ENCODE results near the gene DNAJC25. TPM values are rescaled to one million over a fixed set of nuclear protein-coding genes. Genes with fewer than 3 reads are reported as not detected.

The DNAJC25 gene
- total and polyA plus RNA-seq, 2 of the 8 experiments (the other 6 are each of a cell fraction or from before 2014, with no cell fraction given) = 2.7 to 6.2 TPM

DNA sequence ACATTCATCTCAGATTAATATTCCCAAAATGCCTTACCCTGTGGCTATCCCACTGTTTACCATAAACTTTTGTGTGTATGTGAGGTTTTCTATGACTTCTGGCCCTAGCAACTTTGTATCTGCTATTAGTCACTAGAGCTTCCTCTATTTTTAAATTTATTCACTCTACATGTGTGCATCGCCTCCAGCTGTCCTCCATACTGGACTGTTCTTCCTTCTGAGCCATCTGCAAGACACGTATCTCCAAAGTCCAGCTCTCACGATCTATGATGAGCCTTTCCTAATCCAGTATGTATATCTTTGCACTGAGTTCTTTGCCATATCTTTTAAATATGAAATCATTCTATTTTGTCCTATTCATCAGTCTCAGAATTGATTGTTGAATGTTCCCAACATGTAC is 28.6 kb downstream of the DNAJC25 start:
- WGBS, 2 experiments (ENCODE audit: extremely low coverage in 1 of 2, insufficient coverage in 1 of 2, insufficient read length in 1 of 2, insufficient replicate concordance in 2 of 2, low coverage in 1 of 2, low lambda C conversion rate in 2 of 2, missing lambda C conversion rate in 1 of 2) = 92% methylated on average over 3 of the region's 3 CpGs; no CpG with 5 or more reads in 1 of the 2 experiments
- TF ChIP-seq TAF7 (optimal IDR thresholded peaks at IDR 0.05; ENCODE audit: borderline replicate concordance, low read depth, low read length) (no peak), GABPA (IDR thresholded peaks at IDR 0.05; ENCODE audit: borderline replicate concordance, insufficient read depth, low read length) (no peak), KDM5A (IDR thresholded peaks at IDR 0.05; ENCODE audit: low read length) (no peak), HDAC2 (IDR thresholded peaks at IDR 0.05; ENCODE audit: borderline replicate concordance in 1 of 2, low read depth in 2 of 2, low read length in 2 of 2) (no peak), KDM1A (IDR thresholded peaks at IDR 0.05; ENCODE audit: borderline replicate concordance, low read length) (no peak), RBBP5 (IDR thresholded peaks at IDR 0.05; ENCODE audit: borderline replicate concordance, low read depth, low read length) (no peak), CEBPB (IDR thresholded peaks at IDR 0.05; ENCODE audit: low read depth, low read length) (no peak)
- TF ChIP-seq, protein P1, sequence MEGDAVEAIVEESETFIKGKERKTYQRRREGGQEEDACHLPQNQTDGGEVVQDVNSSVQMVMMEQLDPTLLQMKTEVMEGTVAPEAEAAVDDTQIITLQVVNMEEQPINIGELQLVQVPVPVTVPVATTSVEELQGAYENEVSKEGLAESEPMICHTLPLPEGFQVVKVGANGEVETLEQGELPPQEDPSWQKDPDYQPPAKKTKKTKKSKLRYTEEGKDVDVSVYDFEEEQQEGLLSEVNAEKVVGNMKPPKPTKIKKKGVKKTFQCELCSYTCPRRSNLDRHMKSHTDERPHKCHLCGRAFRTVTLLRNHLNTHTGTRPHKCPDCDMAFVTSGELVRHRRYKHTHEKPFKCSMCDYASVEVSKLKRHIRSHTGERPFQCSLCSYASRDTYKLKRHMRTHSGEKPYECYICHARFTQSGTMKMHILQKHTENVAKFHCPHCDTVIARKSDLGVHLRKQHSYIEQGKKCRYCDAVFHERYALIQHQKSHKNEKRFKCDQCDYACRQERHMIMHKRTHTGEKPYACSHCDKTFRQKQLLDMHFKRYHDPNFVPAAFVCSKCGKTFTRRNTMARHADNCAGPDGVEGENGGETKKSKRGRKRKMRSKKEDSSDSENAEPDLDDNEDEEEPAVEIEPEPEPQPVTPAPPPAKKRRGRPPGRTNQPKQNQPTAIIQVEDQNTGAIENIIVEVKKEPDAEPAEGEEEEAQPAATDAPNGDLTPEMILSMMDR (IDR thresholded peaks at IDR 0.05; ENCODE audit: control extremely low read depth in 1 of 3, insufficient read depth in 1 of 3, low read depth in 1 of 3, low read length in 3 of 3) = no peak

More for the DNA sequence above, 28.6 kb downstream of the DNAJC25 start:
- Histone ChIP-seq H3K23me2 (ENCODE audit: low read depth, low read length) (peaks cover 9% of the 10 kb centered on the region), H4K20me1 (replicated peaks in 1 of 2; ENCODE audit: control insufficient read depth in 1 of 2, insufficient read depth in 2 of 2, low read length in 2 of 2) (peaks cover 0 to 4% of the 10 kb centered on the region in 2 experiments), H3K4me1 (replicated peaks in 1 of 4; ENCODE audit: control insufficient read depth in 3 of 4, insufficient read depth in 4 of 4, low read length in 3 of 4) (peaks cover 3 to 11% (median 7%) of the 10 kb centered on the region in 4 experiments; a peak in 6 of 7 replicates), H3K9me3 (ENCODE audit: insufficient read depth in 2 of 2, low read depth in 1 of 2, low read length in 1 of 2) (no peaks in the 10 kb centered on the region), H3K14ac (ENCODE audit: insufficient read length) (no peak overlapping the region), H3K9ac (replicated peaks in 1 of 4; ENCODE audit: extremely low read depth in 1 of 4, low read depth in 3 of 4, low read length in 3 of 4) (no peak overlapping the region), H4K5ac (ENCODE audit: insufficient read length, low read depth, low read length) (no peak overlapping the region), H2BK12ac (ENCODE audit: low read depth, low read length) (no peak overlapping the region), H3K79me1 (ENCODE audit: low read depth, low read length) (peaks cover 5% of the 10 kb centered on the region), H2BK20ac (ENCODE audit: low read length) (no peak overlapping the region), H2BK15ac (ENCODE audit: low read length) (no peak overlapping the region), H3K18ac (ENCODE audit: extremely low read depth, low read length) (no peak overlapping the region), H4K8ac (ENCODE audit: extremely low read depth, insufficient read depth, low read length) (no peak overlapping the region), H3K4me2 (ENCODE audit: insufficient read depth in 1 of 2, low read depth in 2 of 2, low read length in 2 of 2) (no peak overlapping the region), H2BK120ac (replicated peaks; ENCODE audit: low read depth, low read length) (no peak overlapping the region), H3K23ac (ENCODE audit: insufficient read length) (no peak overlapping the region), H3K79me2 (ENCODE audit: control insufficient read depth in 1 of 2, insufficient read depth in 2 of 2, low read length in 2 of 2) (peaks cover 0 to 8% of the 10 kb centered on the region in 2 experiments; a peak in 2 of 4 replicates), H3K27ac (ENCODE audit: low read depth, low read length) (no peak overlapping the region), H2BK5ac (ENCODE audit: low read depth, low read length) (no peak overlapping the region), H3K4ac (replicated peaks; ENCODE audit: insufficient read length, low read depth, low read length) (no peak overlapping the region), H4K91ac (replicated peaks; ENCODE audit: insufficient read length, low read length) (no peak overlapping the region), H2AK5ac (ENCODE audit: low read depth, low read length) (no peak overlapping the region), H3K4me3 (ENCODE audit: extremely low read depth in 1 of 4, insufficient read depth in 2 of 4, low read depth in 3 of 4, low read length in 4 of 4) (no peak overlapping the region), H2AFZ (ENCODE audit: low read length) (no peak overlapping the region), H3K36me3 (ENCODE audit: control insufficient read depth in 2 of 4, insufficient read depth in 4 of 4, low read length in 3 of 4) (no peaks in the 10 kb centered on the region), H3K27me3 (replicated peaks in 1 of 4; ENCODE audit: control insufficient read depth in 3 of 4, extremely low read depth in 1 of 4, insufficient read depth in 3 of 4, low read length in 3 of 4) (no peaks in the 10 kb centered on the region), H3K56ac (replicated peaks; ENCODE audit: insufficient read length, low read depth, low read length) (no peak overlapping the region)
- FAIRE-seq = no peak
- no peak for DNase-seq (ENCODE audit: low read depth in 1 of 2, low spot score in 2 of 2)
- CTCF ChIA-PET (ENCODE audit: partially characterized antibody) = interaction anchor here (0.6 to 0.7 kb wide), 2 partner anchors 20 to 39 kb away, joined by 3 to 4 read pairs; no protein-coding TSS in a partner anchor
- POLR2A ChIA-PET (ENCODE audit: partially characterized antibody) = interaction anchor here (1.4 kb wide), 1 partner anchor 29 kb away, joined by 4 read pairs; the partner anchor contains the start of gene DNAJC25
